IPS-18a (cell line): ENCODE data around the gene GPC1.
A peak's percentile ranks its signal among the peaks of the same experiment; 100 is the strongest.

Source experiments
- H3K27ac ChIP-seq: one replicate; pipeline ENCODE4 v1.5.1; 2013; ENCODE audit warnings: low read length
- H3K27me3 ChIP-seq: one replicate; pipeline ENCODE4 v1.6.1; 2013; ENCODE audit warnings: mild to moderate bottlenecking, low read length; ENCODE audit not compliant: control insufficient read depth, insufficient read depth
- H3K36me3 ChIP-seq: one replicate; pipeline ENCODE4 v1.6.1; 2013; ENCODE audit warnings: low read depth, low read length; ENCODE audit not compliant: control insufficient read depth
- H3K4me1 ChIP-seq: one replicate; pipeline ENCODE4 v1.6.1; 2013; ENCODE audit warnings: low read depth, low read length; ENCODE audit not compliant: control insufficient read depth
- H3K4me3 ChIP-seq: one replicate; pipeline ENCODE4 v1.5.1; 2013; ENCODE audit warnings: low read length
- H3K9ac ChIP-seq: one replicate; pipeline ENCODE4 v1.6.1; 2013; ENCODE audit warnings: mild to moderate bottlenecking, low read length, moderate library complexity
- H3K9me3 ChIP-seq: one replicate; pipeline ENCODE4 v1.6.1; 2013; ENCODE audit warnings: low read depth, low read length; ENCODE audit not compliant: control insufficient read depth

GPC1 gene

GRCh38 chr2:240436683-240437550 is 1.5 kb downstream of the GPC1 start:
- H3K36me3 ChIP-seq: no peaks in the 10 kb centered on the region
- H3K4me1 ChIP-seq: peaks cover 3% of the 10 kb centered on the region
- H3K4me3 ChIP-seq: peak overlapping the region; percentile 55
- no peaks in the 10 kb centered on the region for H3K9me3 ChIP-seq
- peaks cover 27% of the 10 kb centered on the region for H3K27me3 ChIP-seq
- H3K9ac ChIP-seq: no peak overlapping the region
- no peak overlapping the region for H3K27ac ChIP-seq

- Histone ChIP-seq H3K4me1 (peaks cover 3% of the 10 kb centered on the region), H3K36me3 (no peaks in the 10 kb centered on the region), H3K9ac (no peak overlapping the region), H3K4me3 (no peak overlapping the region), H3K9me3 (no peaks in the 10 kb centered on the region), H3K27ac (no peak overlapping the region), H3K27me3 (peaks cover 27% of the 10 kb centered on the region)
These were observed 2.0 kb downstream of the GPC1 start for GRCh38 chr2:240437551-240437860.

- Histone ChIP-seq H3K4me1 (peaks cover 3% of the 10 kb centered on the region), H3K9me3 (no peaks in the 10 kb centered on the region), H3K27ac (no peak overlapping the region), H3K36me3 (no peaks in the 10 kb centered on the region), H3K27me3 (peaks cover 27% of the 10 kb centered on the region), H3K9ac (no peak overlapping the region), H3K4me3 (no peak overlapping the region)
These were observed 2.7 kb downstream of the GPC1 start for GRCh38 chr2:240437861-240438809.

GRCh38 chr2:240438810-240439697 is 3.6 kb downstream of the GPC1 start:
- Histone ChIP-seq H3K9me3 (no peaks in the 10 kb centered on the region), H3K4me3 (no peak overlapping the region)

GRCh38 chr2:240439698-240440151 is 4.3 kb downstream of the GPC1 start:
- Histone ChIP-seq H3K36me3 (no peaks in the 10 kb centered on the region), H3K27me3 (peaks cover 20% of the 10 kb centered on the region), H3K4me3 (no peak overlapping the region), H3K4me1 (peaks cover 3% of the 10 kb centered on the region), H3K9ac (no peak overlapping the region), H3K27ac (no peak overlapping the region), H3K9me3 (no peaks in the 10 kb centered on the region)

More at GRCh38 chr2:240438810-240439697, 3.6 kb downstream of the GPC1 start:
- Histone ChIP-seq H3K9ac (no peak overlapping the region), H3K27me3 (peaks cover 24% of the 10 kb centered on the region), H3K27ac (no peak overlapping the region), H3K36me3 (no peaks in the 10 kb centered on the region), H3K4me1 (peaks cover 3% of the 10 kb centered on the region)

GRCh38 chr2:240440251-240440650 is 4.8 kb downstream of the GPC1 start:
- no peaks in the 10 kb centered on the region for H3K9me3 ChIP-seq
- peaks cover 20% of the 10 kb centered on the region for H3K27me3 ChIP-seq
- no peak overlapping the region for H3K4me3 ChIP-seq
- H3K27ac ChIP-seq: no peak overlapping the region
- no peaks in the 10 kb centered on the region for H3K36me3 ChIP-seq
- peaks cover 3% of the 10 kb centered on the region for H3K4me1 ChIP-seq
- no peak overlapping the region for H3K9ac ChIP-seq

- H3K36me3 ChIP-seq: no peaks in the 10 kb centered on the region
- H3K9me3 ChIP-seq: no peaks in the 10 kb centered on the region
- peaks cover 20% of the 10 kb centered on the region for H3K27me3 ChIP-seq
- no peak overlapping the region for H3K9ac ChIP-seq
- no peak overlapping the region for H3K27ac ChIP-seq
- peaks cover 3% of the 10 kb centered on the region for H3K4me1 ChIP-seq
- no peak overlapping the region for H3K4me3 ChIP-seq
These were observed 5.3 kb downstream of the GPC1 start for GRCh38 chr2:240440704-240441320.

GRCh38 chr2:240441326-240441992 is 6.0 kb downstream of the GPC1 start:
- Histone ChIP-seq H3K9me3 (no peaks in the 10 kb centered on the region), H3K4me1 (peaks cover 3% of the 10 kb centered on the region), H3K27me3 (peaks cover 18% of the 10 kb centered on the region), H3K9ac (no peak overlapping the region), H3K4me3 (no peak overlapping the region), H3K36me3 (no peaks in the 10 kb centered on the region), H3K27ac (no peak overlapping the region)

- no peak overlapping the region for H3K9ac ChIP-seq
- no peak overlapping the region for H3K27ac ChIP-seq
- no peaks in the 10 kb centered on the region for H3K36me3 ChIP-seq
- H3K4me3 ChIP-seq: no peak overlapping the region
- H3K4me1 ChIP-seq: peaks cover under 1% of the 10 kb centered on the region
- peaks cover 12% of the 10 kb centered on the region for H3K27me3 ChIP-seq
- H3K9me3 ChIP-seq: no peaks in the 10 kb centered on the region
These were observed 6.5 kb downstream of the GPC1 start for GRCh38 chr2:240441993-240442411.

GRCh38 chr2:240442891-240443715 is 7.6 kb downstream of the GPC1 start:
- no peak overlapping the region for H3K27ac ChIP-seq
- H3K4me1 ChIP-seq: no peaks in the 10 kb centered on the region
- no peaks in the 10 kb centered on the region for H3K9me3 ChIP-seq
- H3K4me3 ChIP-seq: no peak overlapping the region
- H3K36me3 ChIP-seq: no peaks in the 10 kb centered on the region
- H3K27me3 ChIP-seq: peaks cover 1% of the 10 kb centered on the region
- no peak overlapping the region for H3K9ac ChIP-seq
